Chondrocyte (in vitro differentiated cells): ENCODE measurements around the gene ARFGAP1. TPM values are rescaled to one million over a fixed set of nuclear protein-coding genes. Genes with fewer than 3 reads are reported as not detected.

ENCODE experiments used
- DNase-seq: peaks from one replicate; pipeline ENCODE4 v3.0.0; 2021; ENCODE audit warnings: mixed read lengths, low spot score
- H3K27ac Mint-ChIP-seq: one replicate; pipeline ENCODE4 v1.8.0; 2021; ENCODE audit warnings: mild to moderate bottlenecking, moderate library complexity, mixed read lengths; ENCODE audit not compliant: unreplicated experiment
- H3K27me3 Mint-ChIP-seq: 2 replicates; pipeline ENCODE4 v1.8.0; 2021; ENCODE audit warnings: low read depth, mixed read lengths
- H3K36me3 Mint-ChIP-seq: 2 replicates; pipeline ENCODE4 v1.8.0; 2021; ENCODE audit warnings: low read depth, mixed read lengths
- H3K4me1 Mint-ChIP-seq: 2 replicates; pipeline ENCODE4 v1.8.0; 2021; ENCODE audit warnings: low read depth, mild to moderate bottlenecking, mixed read lengths
- H3K4me3 Mint-ChIP-seq: one replicate; pipeline ENCODE4 v1.8.0; 2021; ENCODE audit warnings: mild to moderate bottlenecking, moderate library complexity, mixed read lengths; ENCODE audit not compliant: unreplicated experiment
- H3K9me3 Mint-ChIP-seq: 2 replicates; pipeline ENCODE4 v1.8.0; 2021; ENCODE audit warnings: low read depth, mixed read lengths
- total RNA-seq: library from RNA; stranded (reverse); gene quantifications from 3 replicates; pipeline ENCODE4 v1.2.1, GENCODE V29; 2021
- TF ChIP-seq, protein P1 (sequence below): fragments of 200-600 bp; sonication (generic); IDR thresholded peaks from 2 replicates; pipeline ENCODE4 v1.5.0; 2021; ENCODE audit warnings: antibody characterized with exemption, mild to moderate bottlenecking, moderate library complexity

Gene ARFGAP1
- total RNA-seq, 1 donor from 2014 or later, result 117 TPM

GRCh38 chr20:63293871-63294535 lies 21.4 kb downstream of the ARFGAP1 start:
- no peak overlapping the region for H3K4me3 Mint-ChIP-seq
- no peaks in the 10 kb centered on the region for H3K9me3 Mint-ChIP-seq
- peaks cover under 1% of the 10 kb centered on the region for H3K36me3 Mint-ChIP-seq
- no peaks in the 10 kb centered on the region for H3K4me1 Mint-ChIP-seq
- DNase-seq, result no peak
- TF ChIP-seq, protein P1, sequence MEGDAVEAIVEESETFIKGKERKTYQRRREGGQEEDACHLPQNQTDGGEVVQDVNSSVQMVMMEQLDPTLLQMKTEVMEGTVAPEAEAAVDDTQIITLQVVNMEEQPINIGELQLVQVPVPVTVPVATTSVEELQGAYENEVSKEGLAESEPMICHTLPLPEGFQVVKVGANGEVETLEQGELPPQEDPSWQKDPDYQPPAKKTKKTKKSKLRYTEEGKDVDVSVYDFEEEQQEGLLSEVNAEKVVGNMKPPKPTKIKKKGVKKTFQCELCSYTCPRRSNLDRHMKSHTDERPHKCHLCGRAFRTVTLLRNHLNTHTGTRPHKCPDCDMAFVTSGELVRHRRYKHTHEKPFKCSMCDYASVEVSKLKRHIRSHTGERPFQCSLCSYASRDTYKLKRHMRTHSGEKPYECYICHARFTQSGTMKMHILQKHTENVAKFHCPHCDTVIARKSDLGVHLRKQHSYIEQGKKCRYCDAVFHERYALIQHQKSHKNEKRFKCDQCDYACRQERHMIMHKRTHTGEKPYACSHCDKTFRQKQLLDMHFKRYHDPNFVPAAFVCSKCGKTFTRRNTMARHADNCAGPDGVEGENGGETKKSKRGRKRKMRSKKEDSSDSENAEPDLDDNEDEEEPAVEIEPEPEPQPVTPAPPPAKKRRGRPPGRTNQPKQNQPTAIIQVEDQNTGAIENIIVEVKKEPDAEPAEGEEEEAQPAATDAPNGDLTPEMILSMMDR, result no peak
- peaks cover 3% of the 10 kb centered on the region for H3K27me3 Mint-ChIP-seq
- no peak overlapping the region for H3K27ac Mint-ChIP-seq

- Mint-ChIP-seq H3K27ac (no peak overlapping the region), H3K4me1 (no peaks in the 10 kb centered on the region)
These were observed 21.9 kb downstream of the ARFGAP1 start for GRCh38 chr20:63294536-63294900.

DNA sequence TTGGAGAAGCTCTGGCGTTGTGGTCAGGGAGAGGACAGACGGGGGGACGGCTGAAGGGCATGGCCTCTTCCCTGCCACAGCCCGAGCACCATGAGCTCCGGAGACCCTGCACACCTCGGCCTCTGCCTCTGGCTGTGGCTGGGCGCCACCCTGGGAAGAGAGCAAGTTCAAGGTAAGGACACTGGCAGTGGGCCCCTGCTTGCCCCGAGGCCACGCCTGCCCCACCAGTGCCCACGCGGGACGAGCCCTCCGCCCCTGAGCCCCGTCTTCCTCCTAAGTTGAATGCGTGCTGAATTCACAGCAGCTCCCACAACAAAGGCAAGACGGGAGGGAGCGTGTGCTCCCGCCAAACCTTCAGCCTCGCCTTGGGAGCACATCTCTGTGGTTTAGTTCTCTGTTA lies 22.4 kb downstream of the ARFGAP1 start:
- no peak overlapping the region for H3K27ac Mint-ChIP-seq
- TF ChIP-seq, protein P1, result no peak
- H3K27me3 Mint-ChIP-seq, result peaks cover 8% of the 10 kb centered on the region
- no peak overlapping the region for H3K4me3 Mint-ChIP-seq
- no peaks in the 10 kb centered on the region for H3K9me3 Mint-ChIP-seq
- no peak for DNase-seq
- no peaks in the 10 kb centered on the region for H3K36me3 Mint-ChIP-seq
- no peaks in the 10 kb centered on the region for H3K4me1 Mint-ChIP-seq

More at GRCh38 chr20:63294536-63294900, 21.9 kb downstream of the ARFGAP1 start:
- Mint-ChIP-seq H3K9me3 (no peaks in the 10 kb centered on the region), H3K36me3 (no peaks in the 10 kb centered on the region), H3K4me3 (no peak overlapping the region), H3K27me3 (peaks cover 7% of the 10 kb centered on the region)
- TF ChIP-seq, protein P1, result no peak
- DNase-seq, result no peak

GRCh38 chr20:63295422-63295821 lies 22.8 kb downstream of the ARFGAP1 start:
- Mint-ChIP-seq H3K27ac (no peak overlapping the region), H3K9me3 (no peaks in the 10 kb centered on the region), H3K36me3 (no peaks in the 10 kb centered on the region), H3K27me3 (peaks cover 12% of the 10 kb centered on the region), H3K4me3 (no peak overlapping the region), H3K4me1 (no peaks in the 10 kb centered on the region)
- no peak for DNase-seq
- TF ChIP-seq, protein P1, result peak; percentile 43

DNA sequence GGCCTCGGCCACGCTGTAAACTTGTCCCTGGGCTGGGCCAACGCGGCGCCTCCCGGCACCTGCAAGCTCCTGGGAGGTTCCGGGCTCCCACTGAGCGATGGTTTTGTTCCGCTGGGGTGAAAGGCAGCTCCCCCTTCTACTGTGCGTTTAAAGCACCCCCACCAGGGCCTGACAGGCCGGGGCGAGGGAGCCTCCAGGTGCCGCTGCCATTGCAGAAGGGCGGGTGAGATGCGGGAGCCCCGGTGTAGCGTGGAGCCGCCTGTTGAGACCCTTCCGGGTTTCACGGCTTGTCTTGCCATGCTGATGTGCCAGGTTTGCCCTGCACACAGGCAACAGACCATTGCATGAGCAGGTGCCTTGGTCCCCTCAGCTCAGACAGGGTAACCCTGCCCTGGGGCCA lies 23.2 kb downstream of the ARFGAP1 start:
- Mint-ChIP-seq H3K27me3 (peaks cover 14% of the 10 kb centered on the region), H3K4me3 (no peak overlapping the region), H3K4me1 (no peaks in the 10 kb centered on the region), H3K36me3 (peaks cover under 1% of the 10 kb centered on the region), H3K9me3 (no peaks in the 10 kb centered on the region), H3K27ac (no peak overlapping the region)
- no peak for DNase-seq
- TF ChIP-seq, protein P1, result no peak
